Astrocyte (in vitro differentiated cells and primary cell): ENCODE data around the gene METAP1. TPM values are rescaled to one million over a fixed set of nuclear protein-coding genes. Genes with fewer than 3 reads are reported as not detected.

ENCODE experiments used
- DNase-seq: peaks from one replicate; pipeline ENCODE4 v3.0.0-alpha.2; 2010; ENCODE audit warnings: low read depth
- FAIRE-seq: peaks from 2 replicates; lab custom pipeline; 2011; peaks lifted over from hg19 to GRCh38; lab: Jason Lieb, UNC
- H2AFZ ChIP-seq: 2 replicates; pipeline ENCODE4 v1.6.0; 2012; ENCODE audit warnings: low read depth, low read length, inconsistent platforms
- H3K27ac ChIP-seq: 2 replicates; pipeline ENCODE4 v1.5.1; 2011; ENCODE audit warnings: low read depth, low read length, inconsistent platforms
- H3K27me3 ChIP-seq: 2 replicates; pipeline ENCODE4 v1.6.0; 2011; ENCODE audit warnings: low read length, inconsistent platforms; ENCODE audit not compliant: insufficient read depth
- H3K36me3 ChIP-seq: 2 replicates; pipeline ENCODE4 v1.5.1; 2011; ENCODE audit warnings: low read length, inconsistent platforms; ENCODE audit not compliant: insufficient read depth
- H3K4me1 ChIP-seq: 2 replicates; pipeline ENCODE4 v1.5.1; 2011; ENCODE audit warnings: low read length, inconsistent platforms; ENCODE audit not compliant: insufficient read depth
- H3K4me2 ChIP-seq: 2 replicates; pipeline ENCODE4 v1.6.0; 2012; ENCODE audit warnings: low read length, inconsistent platforms
- H3K4me3 ChIP-seq: 2 replicates; pipeline ENCODE4 v1.5.1; 2011; ENCODE audit warnings: low read depth, mild to moderate bottlenecking, low read length, inconsistent platforms; ENCODE audit not compliant: insufficient read depth
- H3K79me2 ChIP-seq: 2 replicates; pipeline ENCODE4 v1.6.0; 2012; ENCODE audit warnings: mild to moderate bottlenecking, low read length, inconsistent platforms; ENCODE audit not compliant: insufficient read depth
- H3K9ac ChIP-seq: 2 replicates; pipeline ENCODE4 v1.6.0; 2012; ENCODE audit warnings: mild to moderate bottlenecking, low read length, inconsistent platforms
- H3K9me3 ChIP-seq: 2 replicates; pipeline ENCODE4 v1.5.1; 2012; ENCODE audit warnings: low read depth, mild to moderate bottlenecking, low read length, inconsistent platforms; ENCODE audit not compliant: insufficient read depth
- H4K20me1 ChIP-seq: 2 replicates; pipeline ENCODE4 v1.6.0; 2012; ENCODE audit warnings: low read length, inconsistent platforms; ENCODE audit not compliant: insufficient read depth
- H3K27ac Mint-ChIP-seq: one replicate; pipeline ENCODE4 v1.8.0; 2021; ENCODE audit warnings: mild to moderate bottlenecking, mixed read lengths; ENCODE audit not compliant: unreplicated experiment
- H3K27me3 Mint-ChIP-seq: one replicate; pipeline ENCODE4 v1.8.0; 2021; ENCODE audit warnings: low read depth, mixed read lengths; ENCODE audit not compliant: unreplicated experiment
- H3K36me3 Mint-ChIP-seq: one replicate; pipeline ENCODE4 v1.8.0; 2021; ENCODE audit warnings: low read depth, mixed read lengths; ENCODE audit not compliant: unreplicated experiment
- H3K4me1 Mint-ChIP-seq: one replicate; pipeline ENCODE4 v1.8.0; 2021; ENCODE audit warnings: low read depth, mixed read lengths; ENCODE audit not compliant: unreplicated experiment
- H3K4me3 Mint-ChIP-seq: one replicate; pipeline ENCODE4 v1.8.0; 2021; ENCODE audit warnings: mild to moderate bottlenecking, moderate library complexity, mixed read lengths; ENCODE audit not compliant: unreplicated experiment
- H3K9me3 Mint-ChIP-seq: one replicate; pipeline ENCODE4 v1.8.0; 2021; ENCODE audit warnings: mild to moderate bottlenecking, mixed read lengths; ENCODE audit not compliant: unreplicated experiment
- EZH2 ChIP-seq: IDR thresholded peaks from 2 replicates; pipeline ENCODE4 v1.6.1; 2012; ENCODE audit warnings: mild to moderate bottlenecking, low read length, inconsistent platforms; ENCODE audit not compliant: insufficient read depth
- total RNA-seq: library from RNA; stranded (reverse); gene quantifications from 2 replicates; pipeline ENCODE4 v1.2.1, GENCODE V29; 2021
- TF ChIP-seq, protein P1 (sequence below): IDR thresholded peaks from 2 replicates; pipeline ENCODE4 v1.5.1; 2011; ENCODE audit warnings: low read depth, mild to moderate bottlenecking, inconsistent platforms, low read length, moderate library complexity; ENCODE audit not compliant: insufficient read depth

Gene METAP1
- total RNA-seq, 1 donor from 2014 or later = 60.9 TPM

DNA sequence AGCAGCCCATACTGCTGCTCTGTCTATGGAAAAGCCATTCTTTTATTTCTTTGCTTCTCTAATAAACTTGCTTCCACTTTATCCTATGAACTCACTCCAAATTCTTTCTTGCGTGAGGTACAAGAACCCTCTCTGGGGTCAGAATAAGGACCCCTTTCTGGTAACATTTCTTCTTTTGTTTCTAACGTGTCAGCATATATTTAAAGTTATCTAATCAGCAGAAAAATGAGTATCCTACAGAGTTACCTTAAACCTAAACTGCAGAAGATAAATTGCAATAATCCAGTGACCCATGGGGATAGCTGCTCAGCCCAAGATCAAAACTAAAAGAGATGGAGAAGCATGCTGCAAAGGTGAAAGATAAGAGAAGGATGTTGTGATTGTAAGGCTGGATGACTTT is 89.1 kb downstream of the METAP1 start:
- Mint-ChIP-seq H3K27ac (no peak overlapping the region), H3K4me3 (no peak overlapping the region), H3K27me3 (no peaks in the 10 kb centered on the region), H3K9me3 (no peaks in the 10 kb centered on the region), H3K36me3 (peaks cover 8% of the 10 kb centered on the region), H3K4me1 (peaks cover 9% of the 10 kb centered on the region)
- Histone ChIP-seq H3K9me3 (no peaks in the 10 kb centered on the region), H4K20me1 (peaks cover 23% of the 10 kb centered on the region), H3K27me3 (no peaks in the 10 kb centered on the region), H3K36me3 (peaks cover 42% of the 10 kb centered on the region), H2AFZ (no peak overlapping the region), H3K4me1 (peaks cover 4% of the 10 kb centered on the region), H3K4me2 (no peak overlapping the region), H3K9ac (no peak overlapping the region), H3K27ac (no peak overlapping the region), H3K4me3 (no peak overlapping the region), H3K79me2 (peaks cover 72% of the 10 kb centered on the region)
- FAIRE-seq (no peak), DNase-seq (no peak)
- TF ChIP-seq EZH2 = no peak
- TF ChIP-seq, protein P1, sequence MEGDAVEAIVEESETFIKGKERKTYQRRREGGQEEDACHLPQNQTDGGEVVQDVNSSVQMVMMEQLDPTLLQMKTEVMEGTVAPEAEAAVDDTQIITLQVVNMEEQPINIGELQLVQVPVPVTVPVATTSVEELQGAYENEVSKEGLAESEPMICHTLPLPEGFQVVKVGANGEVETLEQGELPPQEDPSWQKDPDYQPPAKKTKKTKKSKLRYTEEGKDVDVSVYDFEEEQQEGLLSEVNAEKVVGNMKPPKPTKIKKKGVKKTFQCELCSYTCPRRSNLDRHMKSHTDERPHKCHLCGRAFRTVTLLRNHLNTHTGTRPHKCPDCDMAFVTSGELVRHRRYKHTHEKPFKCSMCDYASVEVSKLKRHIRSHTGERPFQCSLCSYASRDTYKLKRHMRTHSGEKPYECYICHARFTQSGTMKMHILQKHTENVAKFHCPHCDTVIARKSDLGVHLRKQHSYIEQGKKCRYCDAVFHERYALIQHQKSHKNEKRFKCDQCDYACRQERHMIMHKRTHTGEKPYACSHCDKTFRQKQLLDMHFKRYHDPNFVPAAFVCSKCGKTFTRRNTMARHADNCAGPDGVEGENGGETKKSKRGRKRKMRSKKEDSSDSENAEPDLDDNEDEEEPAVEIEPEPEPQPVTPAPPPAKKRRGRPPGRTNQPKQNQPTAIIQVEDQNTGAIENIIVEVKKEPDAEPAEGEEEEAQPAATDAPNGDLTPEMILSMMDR = no peak

DNA sequence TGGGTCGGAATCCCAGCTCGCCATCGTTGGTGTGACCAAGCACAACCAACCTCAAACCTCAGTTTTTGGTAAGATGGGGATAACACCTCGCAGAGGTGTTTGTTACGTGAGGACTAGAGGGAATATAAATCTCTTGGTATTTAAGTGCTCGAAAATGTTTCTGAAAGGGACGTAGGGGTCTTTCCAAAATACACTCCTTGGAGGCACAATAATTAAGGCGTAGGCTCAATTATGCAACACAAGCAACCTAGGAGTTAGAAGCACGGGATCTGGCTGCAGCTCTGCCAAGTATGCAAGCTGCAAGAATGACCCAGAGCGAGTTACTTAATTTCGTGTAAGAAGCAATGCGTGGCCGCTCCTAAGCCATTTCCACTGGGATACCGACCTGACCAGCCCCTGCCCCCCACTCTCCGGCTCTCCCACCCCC is 92.5 kb downstream of the METAP1 start:
- H3K36me3 ChIP-seq = peaks cover 16% of the 10 kb centered on the region
- Mint-ChIP-seq H3K4me3 (peak overlapping the region; percentile 100), H3K4me1 (peaks cover 25% of the 10 kb centered on the region), H3K27ac (peak overlapping the region; percentile 99), H3K9me3 (no peaks in the 10 kb centered on the region), H3K36me3 (peaks cover 8% of the 10 kb centered on the region), H3K27me3 (no peaks in the 10 kb centered on the region)
- peaks cover 18% of the 10 kb centered on the region for H3K4me1 ChIP-seq
- H3K27ac ChIP-seq = peak overlapping the region; percentile 84
- H3K27me3 ChIP-seq = no peaks in the 10 kb centered on the region
- peaks cover 16% of the 10 kb centered on the region for H4K20me1 ChIP-seq
- no peak for FAIRE-seq
- H3K79me2 ChIP-seq = peaks cover 62% of the 10 kb centered on the region
- H3K9ac ChIP-seq = peak overlapping the region; percentile 96
- DNase-seq = peak; percentile 63
- TF ChIP-seq EZH2 = no peak
- TF ChIP-seq, protein P1 = no peak
- peak overlapping the region; percentile 100 for H3K4me3 ChIP-seq
- peak overlapping the region; percentile 83 for H2AFZ ChIP-seq
- no peaks in the 10 kb centered on the region for H3K9me3 ChIP-seq
- peak overlapping the region; percentile 100 for H3K4me2 ChIP-seq
